HepG2 (cell line): Measurements from ENCODE around the gene ZKSCAN4. TPM values are rescaled to one million over a fixed set of nuclear protein-coding genes. Genes with fewer than 3 reads are reported as not detected.

Source experiments
- ATF7 ChIP-seq, 2 experiments: fragments of 450-650 bp in 1 of 2; sonication (generic) in 1 of 2; formaldehyde crosslinking in 1 of 2; IDR thresholded peaks; 2 replicates each; pipeline versions ENCODE4 v1.4.0 to v1.6.1; 2016 to 2020; ENCODE audit warnings: antibody characterized with exemption in 1 of 2, mild to moderate bottlenecking in 1 of 2, missing genetic modification reagents in 1 of 2
- E2F5 ChIP-seq: sonication (generic); formaldehyde crosslinking; conservative IDR thresholded peaks from 2 replicates; pipeline ENCODE4 v1.4.0; 2020; ENCODE audit warnings: missing genetic modification reagents
- FOXM1 ChIP-seq: sonication (generic); formaldehyde crosslinking; IDR thresholded peaks from 2 replicates; pipeline ENCODE4 v1.5.0; 2020; ENCODE audit warnings: missing genetic modification reagents
- GPBP1L1 ChIP-seq: sonication (generic); formaldehyde crosslinking; IDR thresholded peaks from 2 replicates; pipeline ENCODE4 v1.5.0; 2020; ENCODE audit warnings: mild to moderate bottlenecking, missing genetic modification reagents
- NFE2 ChIP-seq: sonication (generic); formaldehyde crosslinking; IDR thresholded peaks from 2 replicates; pipeline ENCODE4 v1.4.0; 2020; ENCODE audit warnings: missing genetic modification reagents
- SMAD3 ChIP-seq: sonication (generic); formaldehyde crosslinking; IDR thresholded peaks from 2 replicates; pipeline ENCODE4 v1.4.0; 2020; ENCODE audit warnings: missing genetic modification reagents
- SMYD3 ChIP-seq: sonication (generic); formaldehyde crosslinking; IDR thresholded peaks from 2 replicates; pipeline ENCODE4 v1.8.1; 2023; ENCODE audit warnings: mild to moderate bottlenecking, missing genetic modification reagents
- ZBTB40 ChIP-seq, 2 experiments: fragments of 450-650 bp in 1 of 2; sonication (generic) in 1 of 2; formaldehyde crosslinking in 1 of 2; IDR thresholded peaks; 2 replicates each; pipeline versions ENCODE4 v1.6.1 to v1.8.0; 2016 to 2022; ENCODE audit warnings: antibody characterized with exemption in 1 of 2, mild to moderate bottlenecking in 1 of 2, missing genetic modification reagents in 1 of 2
- ZNF737 ChIP-seq: sonication (generic); formaldehyde crosslinking; IDR thresholded peaks from 2 replicates; pipeline ENCODE4 v1.5.0; 2020; ENCODE audit warnings: missing genetic modification reagents, mild to moderate bottlenecking, borderline replicate concordance
- ZSCAN20 ChIP-seq: sonication (generic); formaldehyde crosslinking; IDR thresholded peaks from 2 replicates; pipeline ENCODE4 v1.4.0; 2020; ENCODE audit warnings: missing genetic modification reagents, mild to moderate bottlenecking, borderline replicate concordance
- polyA plus RNA-seq, 8 experiments: library from polyadenylated mRNA; depleted of rRNA in 3 of 8; stranded (reverse) in 7 of 8; unstranded in 1 of 8; fragments of >200 nt; fragmentation: Illumina TruSeq in 4 of 8; extraction: Trizol in 4 of 8; gene quantifications; 2 replicates each; pipeline versions ENCODE4 v1.2.1 to v1.2.3, GENCODE V29; 2011 to 2016; ENCODE audit warnings: low read depth in 4 of 8, missing spikeins in 1 of 8, mixed read lengths in 1 of 8; ENCODE audit not compliant: insufficient read depth in 1 of 8
- total RNA-seq, 5 experiments: library from RNA; depleted of rRNA; stranded (reverse); fragments of >200 nt; fragmentation: Illumina TruSeq; extraction: Trizol; gene quantifications; 2 replicates each; pipeline ENCODE4 v1.2.3, GENCODE V29; 2016; ENCODE audit warnings: low read depth in 1 of 5
- TF ChIP-seq, protein P1 (sequence below): IDR thresholded peaks from 2 replicates; pipeline ENCODE4 v1.6.1; 2016; ENCODE audit warnings: mild to moderate bottlenecking, missing biosample characterization, missing genetic modification reagents
- TF ChIP-seq, protein P2 (sequence below): sonication (generic); formaldehyde crosslinking; IDR thresholded peaks from 2 replicates; pipeline ENCODE4 v1.4.0; 2020; ENCODE audit warnings: missing genetic modification reagents
- TF ChIP-seq, protein P3 (sequence below): sonication (generic); formaldehyde crosslinking; IDR thresholded peaks from 2 replicates; pipeline ENCODE4 v1.8.0; 2022; ENCODE audit warnings: missing genetic modification reagents, mild to moderate bottlenecking, moderate library complexity, borderline replicate concordance

The ZKSCAN4 gene
- total and polyA plus RNA-seq, 2 of the 13 experiments (the other 11 are each of a cell fraction or from before 2014, with no cell fraction given): 2.9 to 7.8 TPM

DNA sequence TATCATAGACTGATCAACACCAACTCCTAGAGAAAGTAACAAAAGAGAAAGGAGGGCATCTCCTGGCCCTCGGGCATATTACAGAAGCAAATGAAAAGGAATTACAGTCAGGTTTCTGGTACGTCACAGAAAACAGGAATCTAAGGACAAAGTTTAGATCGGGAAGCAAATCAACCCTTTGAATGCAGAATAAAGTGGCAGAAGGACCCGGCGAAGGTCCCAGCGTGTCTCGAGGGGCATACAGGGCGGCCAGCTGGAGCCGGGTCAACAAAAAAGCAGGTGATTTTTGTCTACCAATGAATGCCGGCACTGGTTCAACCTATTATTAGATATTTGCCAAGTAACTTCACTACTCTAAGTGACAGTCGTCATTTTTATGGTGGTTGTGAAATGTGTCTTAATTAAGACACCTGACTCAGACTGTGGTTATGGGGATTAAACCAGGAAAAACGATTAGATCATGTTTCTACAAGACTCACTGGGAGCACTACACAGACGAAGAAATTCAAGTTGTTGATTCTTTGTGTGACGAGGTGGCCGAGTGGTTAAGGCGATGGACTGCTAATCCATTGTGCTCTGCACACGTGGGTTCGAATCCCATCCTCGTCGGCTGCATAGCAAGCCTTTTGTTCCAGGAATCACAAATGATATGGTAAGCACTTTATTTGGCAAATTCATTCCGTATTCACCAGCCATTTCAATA is 39.4 kb downstream of the ZKSCAN4 start (continued):
- TF ChIP-seq ZBTB40 (IDR thresholded peaks at IDR 0.05): no peak
- no peak for TF ChIP-seq ZBTB40 (CRISPR knock-in tag; IDR thresholded peaks at IDR 0.05)
- no peak for TF ChIP-seq E2F5
- TF ChIP-seq ZNF737 (CRISPR knock-in tag): peak; percentile 54; the same call in 1 of the 2 replicates
- no peak for TF ChIP-seq NFE2 (CRISPR knock-in tag)
- TF ChIP-seq SMYD3 (CRISPR knock-in tag): no peak
- TF ChIP-seq, protein P1, sequence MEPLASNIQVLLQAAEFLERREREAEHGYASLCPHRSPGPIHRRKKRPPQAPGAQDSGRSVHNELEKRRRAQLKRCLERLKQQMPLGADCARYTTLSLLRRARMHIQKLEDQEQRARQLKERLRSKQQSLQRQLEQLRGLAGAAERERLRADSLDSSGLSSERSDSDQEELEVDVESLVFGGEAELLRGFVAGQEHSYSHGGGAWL (CRISPR knock-in tag): no peak
- TF ChIP-seq FOXM1: no peak
- TF ChIP-seq SMAD3 (CRISPR knock-in tag): peak; percentile 63; the same call in 1 of the 2 replicates
- TF ChIP-seq ATF7 (IDR thresholded peaks at IDR 0.05): no peak
- no peak for TF ChIP-seq ATF7 (CRISPR knock-in tag; IDR thresholded peaks at IDR 0.05)
- TF ChIP-seq, protein P2, sequence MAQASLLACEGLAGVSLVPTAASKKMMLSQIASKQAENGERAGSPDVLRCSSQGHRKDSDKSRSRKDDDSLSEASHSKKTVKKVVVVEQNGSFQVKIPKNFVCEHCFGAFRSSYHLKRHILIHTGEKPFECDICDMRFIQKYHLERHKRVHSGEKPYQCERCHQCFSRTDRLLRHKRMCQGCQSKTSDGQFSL (CRISPR knock-in tag): no peak
- TF ChIP-seq, protein P3, sequence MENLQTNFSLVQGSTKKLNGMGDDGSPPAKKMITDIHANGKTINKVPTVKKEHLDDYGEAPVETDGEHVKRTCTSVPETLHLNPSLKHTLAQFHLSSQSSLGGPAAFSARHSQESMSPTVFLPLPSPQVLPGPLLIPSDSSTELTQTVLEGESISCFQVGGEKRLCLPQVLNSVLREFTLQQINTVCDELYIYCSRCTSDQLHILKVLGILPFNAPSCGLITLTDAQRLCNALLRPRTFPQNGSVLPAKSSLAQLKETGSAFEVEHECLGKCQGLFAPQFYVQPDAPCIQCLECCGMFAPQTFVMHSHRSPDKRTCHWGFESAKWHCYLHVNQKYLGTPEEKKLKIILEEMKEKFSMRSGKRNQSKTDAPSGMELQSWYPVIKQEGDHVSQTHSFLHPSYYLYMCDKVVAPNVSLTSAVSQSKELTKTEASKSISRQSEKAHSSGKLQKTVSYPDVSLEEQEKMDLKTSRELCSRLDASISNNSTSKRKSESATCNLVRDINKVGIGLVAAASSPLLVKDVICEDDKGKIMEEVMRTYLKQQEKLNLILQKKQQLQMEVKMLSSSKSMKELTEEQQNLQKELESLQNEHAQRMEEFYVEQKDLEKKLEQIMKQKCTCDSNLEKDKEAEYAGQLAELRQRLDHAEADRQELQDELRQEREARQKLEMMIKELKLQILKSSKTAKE: no peak; the same call in 1 of the 2 replicates
- no peak for TF ChIP-seq ZSCAN20 (CRISPR knock-in tag)
- no peak for TF ChIP-seq GPBP1L1 (CRISPR knock-in tag)
